Frontal cortex (tissue), 4 donors: Measurements from ENCODE around the gene RMI2. TPM values are rescaled to one million over a fixed set of nuclear protein-coding genes. Genes with fewer than 3 reads are reported as not detected.
"Not testable (repeated sequence)": the region's sequence is repeated elsewhere in the genome, so short reads cannot be mapped to it uniquely, and the experiment has no call there.

ENCODE experiments used
- DNase-seq, 2 donors: peaks; one replicate each; pipeline ENCODE4 v3.0.0; 2012; ENCODE audit warnings: low spot score in 2 of 2
- FAIRE-seq: peaks from 2 replicates; lab custom pipeline; 2012; peaks lifted over from hg19 to GRCh38; lab: Jason Lieb, UNC
- total RNA-seq: library from RNA; depleted of rRNA; stranded (reverse); fragments of >200 nt; gene quantifications from one replicate; pipeline ENCODE4 v1.2.3, GENCODE V29; 2014
- donor health status: control.
- donor health status: control.
- donor health status: control.

Gene RMI2
- total RNA-seq, 1 donor from 2014 or later, result 4.5 TPM

DNA sequence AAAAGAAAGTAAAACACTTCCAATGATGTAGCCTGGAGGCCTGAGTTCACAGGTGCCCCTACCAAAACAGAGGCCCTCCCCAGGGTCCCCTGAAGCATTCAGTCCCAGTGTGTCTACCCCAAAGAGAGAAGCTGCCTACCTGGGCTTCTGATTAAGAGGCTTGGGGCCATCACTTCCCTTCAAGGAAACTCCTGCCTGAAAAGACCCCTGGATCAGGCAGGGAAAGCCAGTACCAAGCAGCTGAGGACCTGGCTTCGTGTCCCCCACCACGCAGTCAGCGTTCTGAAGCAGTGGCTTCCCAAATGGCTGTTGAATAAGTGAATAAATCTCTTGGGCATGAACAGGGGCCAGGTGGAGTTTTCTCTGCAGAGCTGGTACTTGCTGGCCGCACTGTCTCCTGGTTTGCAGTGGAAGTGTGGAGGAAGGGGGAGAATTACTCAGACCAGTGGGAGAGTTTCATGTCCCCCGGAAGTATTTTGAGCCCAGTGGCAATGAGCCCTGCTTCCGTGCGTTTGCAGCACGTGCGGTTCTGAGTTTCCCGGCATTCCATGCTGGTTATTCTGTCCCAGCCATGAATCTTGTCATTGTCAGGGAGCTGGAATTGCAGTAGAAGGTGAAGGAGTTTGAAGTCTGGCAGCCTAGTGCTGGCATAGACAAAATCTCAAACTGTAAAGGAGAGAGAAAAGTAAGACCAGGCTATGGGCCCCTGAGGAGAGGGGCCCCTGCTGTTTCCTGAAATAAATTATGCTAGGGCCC is 27.0 kb downstream of the RMI2 start:
- no peak for FAIRE-seq
- no peak for DNase-seq

- DNase-seq, result no peak
- FAIRE-seq, result no peak
These were observed 27.6 kb downstream of the RMI2 start for GRCh38 chr16:11372829-11373306.

DNA sequence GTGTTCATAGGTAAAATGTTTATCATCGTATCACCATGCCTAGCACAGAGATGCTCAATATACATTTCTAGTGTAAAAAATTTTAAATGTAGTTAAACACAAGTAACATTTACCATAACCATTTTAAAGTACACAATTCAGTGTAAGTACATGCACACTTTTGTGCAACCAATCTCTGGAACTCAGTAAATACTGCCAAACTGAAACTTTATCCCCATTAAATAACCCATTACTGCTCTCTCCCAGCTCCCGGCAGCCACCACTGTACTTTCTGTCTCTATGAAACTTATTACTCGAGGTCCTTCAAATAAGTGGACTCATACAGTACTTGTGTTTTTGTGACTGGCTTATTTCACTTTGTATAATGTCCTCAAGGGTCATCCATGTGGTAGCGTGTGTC is 29.0 kb downstream of the RMI2 start:
- DNase-seq (no peak), FAIRE-seq (no peak)

DNA sequence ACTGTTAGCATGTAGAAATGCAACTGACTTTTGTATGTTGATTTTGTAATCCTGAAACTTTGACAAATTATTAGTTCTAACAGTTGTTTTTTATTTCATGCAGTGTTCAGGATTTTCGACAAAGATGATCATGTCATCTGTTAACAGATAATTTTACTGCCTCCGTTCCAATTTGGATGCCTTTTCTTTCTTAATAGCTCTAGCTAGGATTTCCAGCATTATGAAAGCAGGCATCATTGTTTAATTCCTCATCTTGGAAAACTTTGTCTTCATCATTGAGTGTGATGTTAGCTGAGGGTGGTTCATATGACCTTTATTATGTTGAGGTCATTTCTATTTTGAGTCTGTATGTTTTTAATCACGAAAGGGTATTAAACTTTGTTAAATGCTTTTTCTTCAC is 31.9 kb downstream of the RMI2 start:
- DNase-seq (no peak), FAIRE-seq (no peak)

- FAIRE-seq, DNase-seq: not testable (repeated sequence)
These were observed 33.7 kb downstream of the RMI2 start for GRCh38 chr16:11378951-11379350.

DNA sequence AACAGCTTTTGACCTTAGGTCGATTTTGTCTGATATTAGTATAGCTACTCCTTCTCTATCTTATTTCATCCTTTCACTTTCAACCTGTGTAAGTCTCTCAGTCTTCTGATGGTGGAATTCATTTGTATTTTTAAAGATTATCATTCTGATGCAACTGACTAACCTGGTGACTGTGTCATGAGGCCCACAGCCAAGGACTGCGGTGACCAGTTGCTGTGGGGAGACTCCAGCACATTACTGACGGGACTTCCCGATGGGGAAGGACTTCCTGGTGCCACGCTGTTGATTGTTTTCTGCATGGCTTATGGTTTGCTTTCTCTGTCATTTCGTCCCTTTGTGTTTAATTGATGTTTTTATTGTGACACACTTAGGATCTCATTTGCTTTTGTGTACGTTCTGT is 34.2 kb downstream of the RMI2 start:
- DNase-seq (no peak), FAIRE-seq (no peak)

DNA sequence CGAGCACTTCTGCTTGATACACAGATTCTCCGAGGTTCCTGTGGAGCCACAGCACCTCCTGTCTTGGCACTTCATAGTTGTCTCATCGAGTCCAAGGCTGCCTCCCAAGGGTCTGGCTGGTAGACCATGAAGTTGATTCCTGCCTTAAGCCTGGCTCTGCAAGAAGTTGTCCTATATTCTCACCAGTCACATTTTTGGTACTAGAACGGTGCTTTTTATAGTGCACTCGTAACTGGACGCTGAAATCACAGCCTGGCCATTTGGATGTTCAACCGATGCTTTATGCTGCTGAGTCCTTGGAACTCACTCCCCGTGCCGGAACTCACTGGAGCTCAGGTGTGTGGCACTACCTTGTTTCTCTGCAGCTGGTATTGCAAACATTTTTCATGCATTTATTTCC is 35.6 kb downstream of the RMI2 start:
- DNase-seq (no peak), FAIRE-seq (no peak)

DNA sequence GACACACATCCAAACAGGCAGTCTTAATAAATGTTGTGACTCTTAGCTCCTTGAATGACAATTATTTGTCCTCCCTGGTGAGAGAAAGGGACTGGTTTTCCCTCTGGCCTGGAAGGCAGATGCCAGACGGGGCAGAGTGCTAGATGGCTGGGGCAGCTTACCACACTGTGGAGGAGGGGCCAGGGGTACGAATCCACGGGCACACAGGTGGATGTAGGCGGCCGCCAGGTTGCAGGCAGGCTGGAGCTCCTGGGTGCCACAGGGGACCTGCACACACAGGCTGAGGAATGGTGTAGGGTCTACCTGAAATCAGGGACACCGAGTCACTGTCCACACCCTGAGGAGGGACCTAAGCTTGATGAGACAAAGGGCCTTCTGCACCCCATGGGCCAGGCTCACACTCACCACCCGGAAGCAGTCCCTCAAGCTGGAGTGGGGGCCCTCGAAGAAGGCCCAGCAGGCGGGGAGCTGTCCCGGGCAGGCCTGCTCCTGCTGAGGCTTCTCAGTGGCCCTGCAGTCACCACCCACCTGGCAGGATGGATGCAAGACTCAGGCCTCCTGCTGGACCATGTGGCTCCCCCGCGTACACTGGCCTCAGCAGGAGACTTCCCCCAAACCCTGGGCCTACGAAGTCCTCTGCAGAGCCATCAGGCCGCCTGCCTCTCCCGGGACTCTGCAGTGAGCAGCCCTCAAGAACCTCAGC is 38.4 kb downstream of the RMI2 start:
- FAIRE-seq, result no peak
- no peak for DNase-seq

GRCh38 chr16:11384184-11384955 is 39.1 kb downstream of the RMI2 start:
- DNase-seq (no peak), FAIRE-seq (no peak)

GRCh38 chr16:11384956-11385586 is 39.8 kb downstream of the RMI2 start:
- no peak for FAIRE-seq
- DNase-seq, result no peak

DNA sequence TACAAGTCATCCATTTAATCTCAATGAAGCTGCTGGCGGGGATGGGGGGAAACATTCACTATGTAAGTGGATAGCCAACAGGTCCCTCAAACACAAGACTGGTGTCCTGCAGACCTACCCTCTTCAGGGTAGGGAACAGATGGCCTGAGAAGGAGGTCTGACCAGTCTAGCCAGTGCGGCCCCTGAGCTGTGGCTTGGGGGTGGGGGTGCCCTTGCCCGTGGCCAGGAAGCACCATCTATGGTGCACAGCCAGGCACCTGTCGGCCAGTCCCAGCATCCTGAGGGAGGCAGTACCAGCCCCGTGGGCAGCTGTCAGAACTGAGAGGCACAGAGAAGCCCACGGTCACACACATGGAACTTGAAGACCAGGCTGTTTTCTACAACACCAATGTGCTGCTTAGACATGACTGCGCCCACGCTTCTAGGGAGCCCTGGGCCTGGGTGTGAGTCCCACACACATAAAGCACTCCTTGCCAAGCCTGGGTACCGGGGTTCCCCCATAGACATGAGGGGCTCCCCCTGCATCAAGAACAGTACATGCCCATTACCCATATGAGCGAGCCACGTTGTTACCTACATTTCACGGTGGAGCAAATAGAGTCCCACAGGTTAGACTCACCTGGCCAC is 40.9 kb downstream of the RMI2 start:
- DNase-seq (no peak), FAIRE-seq (no peak)

DNA sequence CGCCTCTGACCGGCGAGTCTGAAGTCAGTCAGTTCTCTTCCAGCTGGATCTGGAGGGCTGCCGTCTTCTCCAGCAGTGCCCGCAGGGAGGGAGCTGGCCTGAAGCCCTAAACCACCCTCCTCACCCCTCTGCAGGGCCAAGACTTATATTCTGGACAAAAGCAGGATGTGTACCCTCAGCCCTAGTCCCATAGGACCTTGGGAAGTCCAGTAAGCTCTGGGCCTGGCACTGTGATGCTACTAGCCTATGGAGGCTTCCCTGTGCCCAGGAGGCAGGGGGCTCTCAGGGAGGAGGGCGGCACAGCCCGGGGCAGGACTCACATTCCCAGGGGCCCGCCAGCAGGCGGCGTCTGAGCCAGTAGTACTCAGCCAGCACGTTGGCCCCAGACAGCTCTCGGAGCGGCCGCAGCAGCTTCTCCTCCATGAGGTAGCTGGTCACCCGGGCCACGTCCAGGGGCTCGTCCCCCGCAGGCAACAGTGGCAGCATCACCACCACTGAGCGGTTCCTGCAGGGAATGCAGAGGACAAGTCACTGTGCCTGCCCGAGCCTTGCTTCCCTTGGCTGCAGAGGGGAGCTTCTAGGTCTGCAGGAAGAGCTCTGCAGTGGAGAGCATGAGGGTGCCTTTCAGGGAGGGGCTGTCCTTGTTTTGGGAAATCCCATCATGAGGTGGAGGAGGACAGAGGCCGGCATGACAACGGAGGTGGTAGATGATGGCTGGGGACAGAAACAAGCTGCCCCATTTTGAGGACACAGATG is 41.7 kb downstream of the RMI2 start:
- no peak for DNase-seq
- no peak for FAIRE-seq

DNA sequence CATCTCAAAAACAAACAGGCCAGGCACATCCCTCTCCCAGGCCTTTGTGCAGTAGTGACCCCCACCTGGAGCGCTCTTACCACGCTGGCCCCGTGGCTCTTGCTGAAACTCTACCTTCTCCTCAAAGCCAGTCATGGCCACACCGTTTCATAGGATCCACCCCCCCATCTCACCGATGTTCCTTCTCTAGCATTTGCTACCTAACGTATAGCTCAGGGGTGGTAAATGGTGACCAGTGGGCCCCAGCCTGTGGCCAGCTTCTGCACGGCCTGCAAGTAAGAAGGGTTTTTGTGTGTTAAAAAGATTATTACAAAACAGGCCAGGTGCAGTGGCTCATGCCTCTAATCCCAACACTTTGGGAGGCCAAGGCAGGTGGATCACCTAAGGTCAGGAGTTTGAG is 43.8 kb downstream of the RMI2 start:
- DNase-seq (no peak), FAIRE-seq (no peak)

GRCh38 chr16:11389631-11390565 is 44.6 kb downstream of the RMI2 start:
- DNase-seq (no peak), FAIRE-seq (no peak)

GRCh38 chr16:11390573-11391495 is 45.6 kb downstream of the RMI2 start:
- FAIRE-seq (no peak), DNase-seq (no peak)

GRCh38 chr16:11391576-11391975 is 46.3 kb downstream of the RMI2 start:
- no peak for FAIRE-seq
- no peak for DNase-seq

GRCh38 chr16:11392041-11392581 is 46.9 kb downstream of the RMI2 start:
- FAIRE-seq, result no peak
- DNase-seq, result no peak
